ENCODE results near the gene ATP1A4.
A peak's percentile ranks its signal among the peaks of the same experiment; 100 is the strongest.
"Not testable (repeated sequence)": the region's sequence is repeated elsewhere in the genome, so short reads cannot be mapped to it uniquely, and the experiment has no call there.

Gene ATP1A4

GRCh38 chr1:160151303-160151702, at the start of gene ATP1A4:
TSS of gene ATP1A4 (plus strand) at chr1:160151603. CDS start at chr1:160152041, 438 bp downstream.
- DNase-seq (ENCODE audit: low read depth): no peak

DNA sequence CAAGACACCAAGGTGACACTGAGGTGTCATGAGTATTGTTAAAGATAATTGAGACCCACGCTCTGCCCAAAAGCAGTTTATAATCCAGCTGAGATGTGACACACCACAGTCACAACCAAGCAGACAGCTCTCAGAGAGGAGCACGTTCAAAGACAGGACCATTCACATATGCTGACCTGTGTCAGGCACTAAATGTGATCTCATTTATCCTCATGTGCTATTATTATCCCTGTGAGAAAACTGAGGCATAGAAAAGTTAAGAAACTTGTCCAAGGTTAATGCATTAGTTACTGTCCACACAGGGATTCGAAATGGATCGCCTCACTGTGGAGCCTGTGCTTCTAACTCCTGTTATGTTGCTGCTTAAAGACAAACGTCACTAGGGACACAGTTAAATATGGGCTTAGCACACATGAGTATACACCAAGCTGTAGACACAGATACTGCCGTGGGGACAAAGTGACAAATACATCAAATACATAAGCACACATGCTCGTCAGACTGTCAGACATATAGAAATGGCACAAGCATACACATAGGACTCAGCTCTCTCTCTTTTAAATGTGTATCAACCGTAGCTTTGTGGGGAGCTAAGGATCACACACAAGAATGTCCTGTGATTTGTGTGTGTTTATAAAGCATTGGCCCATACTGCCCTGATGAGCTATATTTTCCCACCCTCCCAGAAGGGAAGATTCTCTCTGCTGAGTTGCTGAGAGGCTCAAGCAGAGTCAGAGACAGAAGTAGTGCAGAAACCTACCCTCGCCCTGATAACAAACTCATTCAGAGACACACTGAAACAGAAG, 49.5 kb upstream of the ATP1A4 start:
- no peak for DNase-seq (ENCODE audit: low read depth)

DNA sequence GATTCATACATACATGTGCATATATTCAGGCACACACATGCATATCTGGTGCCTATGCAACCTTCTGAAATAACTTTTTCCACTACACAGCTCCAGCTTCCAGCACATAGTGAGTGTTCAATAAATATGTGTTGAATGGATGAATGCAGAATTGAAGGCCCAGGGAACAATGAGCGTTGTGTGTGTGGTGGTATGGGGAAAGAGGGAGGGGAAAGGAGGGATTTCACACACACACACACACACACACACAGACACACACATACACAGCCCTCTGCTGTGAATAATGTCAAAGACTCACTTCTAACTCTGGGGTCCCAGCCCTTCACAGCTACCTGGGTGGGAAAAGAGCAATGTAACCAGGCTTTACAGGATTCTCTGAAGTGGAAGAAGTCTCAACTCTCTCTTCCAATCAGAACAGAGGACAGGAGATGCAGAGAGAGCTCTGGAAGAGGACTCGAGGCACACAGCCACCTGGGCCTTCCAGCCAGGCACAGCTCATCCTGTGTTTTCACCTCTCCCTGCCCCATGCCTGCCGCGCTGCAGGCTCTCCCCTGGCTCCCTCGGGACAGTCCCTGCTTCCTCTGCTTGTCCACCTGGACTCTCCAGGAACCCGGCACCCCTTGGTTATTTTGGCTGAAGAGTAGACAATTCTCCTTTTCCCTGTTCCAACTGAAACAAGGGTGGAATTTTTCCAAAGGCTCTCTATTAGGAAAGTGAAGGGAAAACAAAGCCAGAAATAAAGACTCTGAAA, 47.6 kb upstream of the ATP1A4 start:
- no peak for DNase-seq (ENCODE audit: low read depth)

DNA sequence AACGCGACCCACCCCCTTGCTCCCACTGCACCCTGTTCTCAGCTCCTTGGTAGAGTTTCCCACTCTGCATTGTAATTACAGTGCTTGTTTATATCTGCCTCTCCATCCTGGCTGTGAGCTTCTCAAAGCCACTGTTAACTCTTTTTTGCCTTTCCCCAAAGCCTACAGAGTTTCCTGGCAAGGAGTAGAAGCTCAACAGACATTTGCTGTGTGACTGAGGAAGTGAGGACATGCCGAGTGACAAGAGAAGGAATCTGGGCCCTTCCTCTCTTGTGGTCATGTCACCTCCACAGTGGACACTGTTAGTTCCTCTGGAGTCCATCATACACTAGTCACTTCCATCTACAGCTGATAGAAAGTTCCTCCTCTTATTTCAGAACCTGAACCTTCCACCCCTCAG, 46.9 kb upstream of the ATP1A4 start:
- DNase-seq (ENCODE audit: low read depth): no peak

GRCh38 chr1:160105155-160105554, 46.2 kb upstream of the ATP1A4 start:
- DNase-seq (ENCODE audit: low read depth): no peak

DNA sequence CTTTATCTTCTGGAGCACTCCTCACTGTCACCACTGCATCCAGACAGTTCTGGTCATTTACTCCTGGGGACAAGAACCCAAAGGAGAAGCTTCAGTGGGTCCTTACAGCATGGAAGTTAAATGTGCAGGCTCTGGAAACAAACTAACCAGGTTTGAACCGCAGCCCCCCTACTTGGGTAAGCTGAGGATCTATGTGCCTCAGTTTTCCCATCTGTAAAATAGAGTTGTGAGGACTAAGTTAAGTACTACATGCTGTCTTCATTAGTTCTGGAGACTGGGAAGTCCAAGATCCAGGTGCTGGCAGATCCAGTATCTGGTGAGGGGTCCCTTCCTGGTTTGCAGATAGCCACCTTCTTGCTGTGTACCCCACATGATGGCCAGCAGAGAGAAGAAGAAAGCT, 43.9 kb upstream of the ATP1A4 start:
- DNase-seq (ENCODE audit: low read depth): no peak

- DNase-seq (ENCODE audit: low read depth): peak; percentile 29
Measured at GRCh38 chr1:160108888-160109662, 42.3 kb upstream of the ATP1A4 start.

- no peak for DNase-seq (ENCODE audit: low read depth)
Measured at GRCh38 chr1:160109686-160110085, 41.7 kb upstream of the ATP1A4 start.

DNA sequence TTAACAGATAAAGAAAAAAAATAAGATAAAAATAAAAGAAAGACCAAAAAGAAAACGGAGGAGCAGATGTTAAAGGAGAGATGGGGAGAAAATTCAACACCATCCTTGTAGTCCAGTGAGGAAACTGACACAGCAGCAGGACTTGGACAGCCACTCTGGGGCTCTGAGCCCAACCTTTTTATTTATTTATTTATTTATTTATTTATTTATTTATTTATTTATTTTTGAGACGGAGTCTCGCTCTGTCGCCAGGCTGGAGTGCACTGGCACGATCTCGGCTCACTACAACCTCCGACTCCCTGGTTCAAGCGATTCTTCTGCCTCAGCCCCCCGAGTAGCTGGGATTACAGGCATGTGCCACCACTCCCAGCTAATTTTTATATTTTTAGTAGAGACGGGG, 39.9 kb upstream of the ATP1A4 start:
- not testable (repeated sequence) for DNase-seq (ENCODE audit: low read depth)

GRCh38 chr1:160112357-160112756, 39.0 kb upstream of the ATP1A4 start:
- no peak for DNase-seq (ENCODE audit: low read depth)

DNA sequence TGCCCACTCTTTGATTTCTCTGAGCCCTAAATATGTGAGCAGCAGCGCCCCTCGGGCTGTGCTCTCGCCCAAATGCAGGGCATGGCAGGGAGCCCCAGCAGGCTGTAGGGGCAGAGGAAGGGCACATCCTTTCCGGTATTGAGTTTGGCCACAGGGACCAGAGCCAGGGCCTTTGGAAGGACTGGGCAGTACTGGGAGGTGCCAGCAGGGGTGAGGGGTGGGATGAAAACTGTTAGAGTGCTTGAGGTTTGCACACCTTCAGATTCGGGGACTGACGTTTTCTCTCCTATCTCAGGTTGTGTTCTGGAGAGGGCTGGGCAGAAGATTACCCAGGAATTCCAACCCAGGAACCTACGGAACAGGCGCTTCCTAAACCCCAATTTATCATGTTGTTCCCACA, 38.0 kb upstream of the ATP1A4 start:
- DNase-seq (ENCODE audit: low read depth): no peak

DNA sequence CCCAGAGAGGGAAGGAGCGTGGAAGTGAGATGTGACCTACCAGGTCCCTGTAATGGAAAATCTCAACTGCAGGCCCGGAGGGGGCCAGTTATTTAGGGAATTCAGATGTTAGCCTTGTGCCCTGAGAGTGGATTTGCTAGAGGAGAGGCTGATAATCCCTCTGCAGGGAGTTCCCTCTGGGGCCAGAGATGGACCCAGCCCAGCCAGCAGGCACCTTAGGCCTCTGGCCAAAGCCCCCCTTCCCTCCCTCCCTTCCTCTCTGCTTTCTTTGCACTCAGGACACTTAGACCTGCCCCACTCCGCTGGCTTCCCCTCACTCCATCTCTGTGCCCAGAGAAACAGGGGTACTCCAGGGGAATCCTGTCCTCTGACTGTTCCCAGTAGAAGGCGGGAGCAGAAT, 37.3 kb upstream of the ATP1A4 start:
- DNase-seq (ENCODE audit: low read depth): no peak

DNA sequence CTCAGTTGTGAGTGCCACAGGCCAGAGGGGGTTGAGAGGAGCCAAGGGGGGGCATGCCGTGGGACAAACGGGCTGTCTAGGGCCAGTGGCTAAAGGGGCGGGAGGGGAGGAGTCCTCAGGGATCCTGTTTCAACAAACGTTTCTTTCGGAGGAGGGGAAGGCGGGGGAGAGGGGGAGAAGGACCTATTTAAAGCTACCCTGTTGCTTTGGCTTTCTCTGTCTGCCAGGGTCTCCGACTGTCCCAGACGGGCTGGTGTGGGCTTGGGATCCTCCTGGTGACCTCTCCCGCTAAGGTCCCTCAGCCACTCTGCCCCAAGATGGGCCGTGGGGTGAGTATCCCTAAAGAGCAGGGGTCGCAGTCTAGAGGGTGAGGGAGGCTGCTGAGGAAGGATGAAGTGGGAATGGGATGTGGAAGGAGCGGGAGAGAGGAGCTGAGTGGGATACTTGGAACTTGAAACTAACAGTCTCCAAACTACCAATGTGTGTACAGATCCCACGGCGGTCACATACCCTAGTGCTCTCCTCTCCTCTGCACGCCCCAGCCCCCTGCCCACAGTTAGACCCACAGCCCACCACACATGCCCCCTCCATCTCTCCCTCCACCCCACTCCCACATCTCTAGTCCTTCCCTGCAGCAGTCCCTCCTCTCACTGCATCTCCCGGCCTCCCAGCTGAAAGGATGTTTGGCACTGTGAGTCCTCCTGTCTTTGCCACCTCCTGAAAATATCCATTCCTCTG, 35.7 kb upstream of the ATP1A4 start, which contains the start of gene ATP1A2:
TSS of gene ATP1A2 (plus strand) at position 215 of the 738 bp plus-strand sequence. CDS start at position 318, 103 bp downstream.
- no peak for DNase-seq (ENCODE audit: low read depth)

GRCh38 chr1:160116283-160117147, 34.9 kb upstream of the ATP1A4 start:
- no peak for DNase-seq (ENCODE audit: low read depth)

DNA sequence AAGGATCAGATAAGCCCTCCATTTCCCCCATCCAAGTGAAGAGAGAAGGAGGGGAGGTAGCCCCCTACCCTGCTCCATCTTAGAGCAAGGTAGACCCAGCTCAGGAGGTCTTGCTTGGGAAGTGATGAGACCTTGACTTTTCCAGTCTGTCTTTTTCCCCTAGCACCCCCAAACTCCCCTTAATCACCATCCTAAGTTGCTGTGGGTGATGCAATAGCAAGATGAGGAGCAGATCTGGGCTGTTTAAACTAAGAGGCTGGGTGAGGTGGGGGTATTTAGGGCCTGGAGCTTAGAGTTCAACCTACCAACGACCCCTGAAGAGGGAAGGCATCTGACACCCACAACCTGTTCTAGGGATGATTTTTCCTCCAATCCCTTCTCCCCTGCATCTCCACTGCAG, 34.1 kb upstream of the ATP1A4 start:
- DNase-seq (ENCODE audit: low read depth): no peak

DNA sequence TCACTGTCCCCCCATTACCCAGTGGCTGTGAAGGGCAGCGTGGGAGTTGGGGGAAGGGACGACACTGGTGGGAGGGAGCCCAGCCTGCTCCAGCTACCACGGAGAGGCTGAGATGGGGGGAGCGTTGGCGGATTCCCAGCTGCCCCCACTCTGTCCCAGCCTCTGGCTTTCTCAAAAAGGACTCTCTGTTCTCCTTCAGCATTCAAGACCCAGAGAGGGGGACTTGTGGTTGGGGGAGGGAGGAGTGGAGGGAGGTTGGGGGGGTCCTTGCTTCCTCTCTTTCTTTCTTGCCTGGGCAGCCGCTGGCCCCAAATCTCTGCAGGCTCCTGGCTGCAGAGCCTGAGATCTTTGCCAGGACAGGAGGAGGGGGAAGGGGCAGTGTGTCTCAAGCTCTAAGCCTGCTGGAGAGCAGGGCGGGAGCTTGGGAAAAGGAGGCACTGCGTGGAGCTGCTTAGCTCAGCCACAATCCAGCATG, 33.7 kb upstream of the ATP1A4 start:
- no peak for DNase-seq (ENCODE audit: low read depth)

DNA sequence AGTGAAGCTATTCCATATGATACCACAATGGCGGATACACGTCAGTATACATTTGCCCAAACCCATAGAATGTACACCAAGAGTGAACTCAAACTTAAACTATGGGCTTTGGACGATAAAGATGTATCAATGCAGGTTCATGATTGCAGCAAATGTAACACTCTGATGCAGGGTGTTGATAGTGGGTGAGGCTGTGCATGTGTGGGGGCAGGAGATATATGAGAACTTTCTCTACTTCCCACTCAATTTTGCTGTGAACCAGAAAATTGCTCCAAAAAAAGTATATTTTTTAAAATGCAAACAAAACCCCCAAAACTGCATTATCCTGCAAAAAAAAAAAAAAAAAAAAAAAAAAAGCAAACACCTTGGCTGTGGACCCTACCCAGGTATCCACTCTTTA, 32.5 kb upstream of the ATP1A4 start:
- no peak for DNase-seq (ENCODE audit: low read depth)

- no peak for DNase-seq (ENCODE audit: low read depth)
Measured at GRCh38 chr1:160120797-160121196, 30.6 kb upstream of the ATP1A4 start.

DNA sequence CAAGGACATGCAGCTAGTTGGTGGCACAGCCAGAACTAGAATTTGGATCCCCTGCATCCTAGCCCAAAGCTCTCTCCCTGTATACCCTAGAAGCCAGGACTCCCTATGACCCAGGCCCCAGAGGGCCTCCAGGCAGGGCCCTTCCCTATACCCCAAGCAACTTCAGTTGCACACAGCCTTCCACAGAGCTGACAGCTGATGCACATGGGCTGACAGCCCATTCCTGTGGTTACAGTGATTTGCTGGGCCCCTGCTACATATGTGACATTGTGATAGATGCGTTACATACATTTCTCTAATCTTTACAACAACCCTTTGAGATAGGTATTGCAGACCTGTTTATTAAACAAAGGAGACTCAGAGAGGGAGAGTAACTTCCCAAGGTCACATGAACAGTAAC, 30.0 kb upstream of the ATP1A4 start:
- DNase-seq (ENCODE audit: low read depth): no peak

DNA sequence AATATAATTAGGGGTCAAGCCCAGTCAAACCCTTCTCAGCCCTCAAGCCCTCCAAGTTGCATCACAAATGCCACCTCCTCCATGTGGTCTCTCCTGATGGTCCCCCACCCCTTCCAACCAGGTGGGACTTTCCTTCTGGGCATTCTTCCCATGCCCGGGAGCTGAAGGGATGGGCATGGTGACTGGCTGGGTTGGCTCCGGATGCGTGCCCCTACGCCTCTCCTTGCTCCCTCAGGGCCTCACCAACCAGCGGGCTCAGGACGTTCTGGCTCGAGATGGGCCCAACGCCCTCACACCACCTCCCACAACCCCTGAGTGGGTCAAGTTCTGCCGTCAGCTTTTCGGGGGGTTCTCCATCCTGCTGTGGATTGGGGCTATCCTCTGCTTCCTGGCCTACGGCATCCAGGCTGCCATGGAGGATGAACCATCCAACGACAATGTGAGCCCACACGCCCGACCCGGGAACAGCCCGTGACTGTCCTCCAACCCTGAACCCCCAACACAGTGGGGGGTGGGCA, 28.4 kb upstream of the ATP1A4 start:
- no peak for DNase-seq (ENCODE audit: low read depth)
